NT2/D1 (cell line): Measurements from ENCODE around the gene CLCN6.

Experiments
- DNase-seq: peaks from one replicate; pipeline ENCODE4 v3.0.0-alpha.2; 2011; ENCODE audit warnings: low read depth, low spot score
- H3K27me3 ChIP-seq: 2 replicates; pipeline ENCODE4 v1.6.0; 2011; ENCODE audit warnings: mild to moderate bottlenecking; ENCODE audit not compliant: insufficient read length, insufficient read depth
- H3K36me3 ChIP-seq: 2 replicates; pipeline ENCODE4 v1.6.1; 2011; ENCODE audit warnings: mild to moderate bottlenecking, low read length, mixed read lengths; ENCODE audit not compliant: insufficient read depth, insufficient read length
- H3K4me1 ChIP-seq: 2 replicates; pipeline ENCODE4 v1.5.1; 2011; ENCODE audit not compliant: insufficient read depth, insufficient read length
- H3K4me3 ChIP-seq: 2 replicates; pipeline ENCODE4 v1.5.1; 2011; ENCODE audit warnings: low read depth; ENCODE audit not compliant: insufficient read length
- H3K9ac ChIP-seq: 2 replicates; pipeline ENCODE4 v1.6.0; 2011; ENCODE audit warnings: low read depth; ENCODE audit not compliant: insufficient read length
- H3K9me3 ChIP-seq: 2 replicates; pipeline ENCODE4 v1.5.1; 2011; ENCODE audit warnings: mild to moderate bottlenecking, low read length; ENCODE audit not compliant: insufficient read depth
- SUZ12 ChIP-seq: IDR thresholded peaks from 2 replicates; pipeline ENCODE4 v1.6.1; 2011; ENCODE audit not compliant: insufficient read length, insufficient read depth; ENCODE audit errors: extremely low read depth
- YY1 ChIP-seq: IDR thresholded peaks from 2 replicates; pipeline ENCODE4 v1.6.1; 2011; ENCODE audit not compliant: insufficient read length, insufficient read depth
- ZNF274 ChIP-seq: IDR thresholded peaks from 2 replicates; pipeline ENCODE4 v1.6.1; 2011; ENCODE audit warnings: mild to moderate bottlenecking, low read depth, low read length

Gene CLCN6

DNA sequence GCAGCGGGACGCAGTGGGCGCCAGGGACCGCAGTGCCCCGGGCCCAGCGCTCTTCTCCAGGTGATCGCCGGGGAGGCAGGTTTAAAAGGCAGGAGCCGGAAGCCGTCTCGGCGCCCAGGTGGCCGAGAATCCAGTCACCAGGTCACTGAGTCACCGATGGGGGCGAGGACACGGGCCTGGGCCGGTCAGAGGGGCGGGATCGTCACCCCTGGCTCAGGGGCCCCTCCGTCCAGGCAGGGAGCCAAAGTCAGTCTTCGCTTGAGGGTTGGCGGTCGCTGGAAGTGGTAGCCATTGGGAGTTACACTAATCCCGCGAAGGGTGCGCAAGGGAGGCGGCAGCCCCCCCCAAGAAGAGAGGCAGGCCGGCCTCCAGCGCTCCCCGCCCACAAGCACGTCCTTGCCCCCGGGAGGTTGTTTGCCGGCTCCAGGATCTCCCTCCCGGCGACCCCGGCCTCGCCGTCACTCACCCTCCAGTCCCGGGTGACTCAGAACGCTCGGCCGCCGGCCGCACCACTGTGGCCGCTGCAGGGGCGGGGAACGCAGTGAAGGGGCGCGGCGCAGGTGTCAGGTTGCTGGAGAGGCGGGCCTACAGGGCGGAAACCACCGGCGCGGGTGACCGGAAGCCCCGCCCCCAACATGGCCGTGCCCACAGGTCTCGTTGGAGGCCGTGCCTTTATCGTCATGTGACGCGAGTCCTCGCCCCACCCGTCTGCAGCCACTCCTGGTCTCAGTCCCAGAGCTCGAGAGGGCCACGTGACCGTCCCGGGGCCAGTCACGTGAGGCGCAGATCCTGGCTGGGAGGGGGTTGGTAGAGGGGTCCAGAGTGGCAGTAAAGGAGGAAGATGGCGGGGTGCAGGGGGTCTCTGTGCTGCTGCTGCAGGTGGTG is at the start of gene CLCN6, which contains the start of gene MTHFR:
Gene CLCN6, plus strand, starts transcription at position 770 of the 885 bp plus-strand sequence. Its CDS starts 72 bp downstream, at position 842.
Gene MTHFR, minus strand, starts transcription at position 543 of the 885 bp plus-strand sequence. CDS start 2,848 bp downstream, outside the sequence.
- Histone ChIP-seq H3K9ac (peak within 1 kb of the TSS; percentile 89), H3K4me1 (peaks cover 9% of the 10 kb centered on the region), H3K36me3 (peaks cover 37% of the 10 kb centered on the region), H3K27me3 (no peaks in the 10 kb centered on the region), H3K9me3 (no peaks in the 10 kb centered on the region), H3K4me3 (peak within 1 kb of the TSS; percentile 81)
- no peak for TF ChIP-seq SUZ12
- peak; percentile 74 for TF ChIP-seq YY1
- peak; percentile 95 for DNase-seq

- Histone ChIP-seq H3K9ac (no peak overlapping the region), H3K4me1 (peaks cover 7% of the 10 kb centered on the region), H3K9me3 (no peaks in the 10 kb centered on the region; the same call in 1 of the 2 replicates), H3K4me3 (no peak overlapping the region), H3K36me3 (no peaks in the 10 kb centered on the region), H3K27me3 (peaks cover 12% of the 10 kb centered on the region)
- DNase-seq: no peak
- TF ChIP-seq ZNF274 (no peak), SUZ12 (no peak), YY1 (no peak)
Observed at GRCh38 chr1:11757047-11757446, 48.9 kb upstream of the CLCN6 start.

DNA sequence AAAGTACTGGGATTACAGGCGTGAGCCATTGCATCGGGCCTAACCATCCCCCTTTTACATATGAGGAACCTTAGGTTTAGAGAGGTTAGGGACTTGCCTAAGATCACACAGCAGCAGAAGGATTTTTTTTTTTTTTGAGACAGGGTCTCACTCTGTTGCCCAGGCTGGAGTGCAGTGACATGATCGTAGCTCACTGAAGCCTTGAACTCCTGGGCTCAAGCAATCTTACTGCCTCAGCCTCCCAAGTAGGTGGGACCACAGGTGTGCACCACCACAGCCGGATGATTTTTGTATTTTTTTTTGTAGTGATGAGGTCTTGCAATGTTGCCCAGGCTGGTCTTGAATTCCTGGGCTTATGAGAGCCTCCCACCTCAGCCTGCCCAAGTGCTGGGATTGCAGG is 46.2 kb upstream of the CLCN6 start:
- TF ChIP-seq ZNF274 (no peak), SUZ12 (no peak), YY1 (no peak)
- no peaks in the 10 kb centered on the region; the same call in 1 of the 2 replicates for H3K9me3 ChIP-seq
- H3K4me1 ChIP-seq: peaks cover 3% of the 10 kb centered on the region
- no peak for DNase-seq
- no peaks in the 10 kb centered on the region for H3K36me3 ChIP-seq
- H3K4me3 ChIP-seq: no peak overlapping the region
- no peak overlapping the region for H3K9ac ChIP-seq
- peaks cover 16% of the 10 kb centered on the region for H3K27me3 ChIP-seq

GRCh38 chr1:11761285-11761684 is 44.7 kb upstream of the CLCN6 start:
- Histone ChIP-seq H3K9me3 (no peaks in the 10 kb centered on the region; the same call in 1 of the 2 replicates), H3K27me3 (peaks cover 16% of the 10 kb centered on the region), H3K4me1 (peaks cover 4% of the 10 kb centered on the region), H3K36me3 (no peaks in the 10 kb centered on the region), H3K9ac (no peak overlapping the region), H3K4me3 (no peak overlapping the region)
- DNase-seq: no peak
- TF ChIP-seq SUZ12 (no peak), YY1 (no peak), ZNF274 (no peak)

DNA sequence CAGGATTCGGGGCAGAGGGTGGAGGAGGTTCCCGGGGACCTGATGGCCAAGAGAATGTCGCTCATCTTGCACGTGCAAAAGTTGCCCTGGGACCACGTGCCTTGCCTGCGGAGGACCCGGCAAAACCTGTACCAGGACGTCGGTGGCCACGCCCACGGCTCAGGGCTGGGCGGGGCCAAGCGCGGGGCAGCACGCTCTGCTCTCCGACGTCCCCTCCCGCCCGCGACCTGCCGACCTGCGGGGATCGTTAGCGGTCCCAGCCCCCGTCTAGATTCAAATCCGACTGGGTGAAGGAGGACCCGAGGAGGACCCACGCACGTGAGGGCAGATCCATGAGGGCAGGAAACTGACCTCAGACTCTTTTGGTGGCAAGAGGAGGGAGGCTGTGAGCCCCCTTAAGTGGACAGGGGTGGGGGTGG is 44.0 kb upstream of the CLCN6 start, which contains the start of gene C1orf167:
Gene C1orf167, plus strand, starts transcription at position 206 of the 419 bp plus-strand sequence. CDS start 2,208 bp downstream, outside the sequence.
- H3K4me3 ChIP-seq: no peak within 1 kb of the TSS
- no peaks in the 10 kb centered on the region; the same call in 1 of the 2 replicates for H3K9me3 ChIP-seq
- no peaks in the 10 kb centered on the region for H3K36me3 ChIP-seq
- peaks cover 16% of the 10 kb centered on the region for H3K27me3 ChIP-seq
- H3K9ac ChIP-seq: no peak within 1 kb of the TSS
- DNase-seq: no peak
- TF ChIP-seq ZNF274 (no peak), SUZ12 (no peak), YY1 (no peak)
- H3K4me1 ChIP-seq: peaks cover 9% of the 10 kb centered on the region

DNA sequence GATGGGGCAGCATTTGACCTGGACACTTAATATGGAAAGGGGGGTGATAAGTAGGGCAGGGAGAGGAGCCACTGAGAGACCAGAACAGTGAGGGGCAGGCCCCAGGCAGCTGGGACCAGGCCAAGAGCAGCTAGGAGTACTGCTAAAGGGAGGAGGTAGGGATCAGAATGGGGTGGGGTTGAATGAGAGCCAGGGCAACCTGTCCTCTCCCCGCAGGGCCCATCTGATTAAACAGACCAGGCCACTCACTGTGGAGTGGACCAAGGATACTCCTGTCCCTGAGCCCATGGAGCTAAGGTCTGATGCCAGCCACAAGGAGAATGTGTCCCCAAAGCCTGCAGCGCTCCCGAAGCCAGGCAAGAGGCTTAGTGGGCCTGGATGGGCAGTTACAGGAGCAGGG is 41.9 kb upstream of the CLCN6 start:
- Histone ChIP-seq H3K4me3 (no peak overlapping the region), H3K36me3 (no peaks in the 10 kb centered on the region), H3K9me3 (no peaks in the 10 kb centered on the region), H3K9ac (no peak overlapping the region), H3K4me1 (peaks cover 12% of the 10 kb centered on the region), H3K27me3 (peaks cover 16% of the 10 kb centered on the region)
- DNase-seq: no peak
- TF ChIP-seq SUZ12 (no peak), ZNF274 (no peak), YY1 (no peak)

DNA sequence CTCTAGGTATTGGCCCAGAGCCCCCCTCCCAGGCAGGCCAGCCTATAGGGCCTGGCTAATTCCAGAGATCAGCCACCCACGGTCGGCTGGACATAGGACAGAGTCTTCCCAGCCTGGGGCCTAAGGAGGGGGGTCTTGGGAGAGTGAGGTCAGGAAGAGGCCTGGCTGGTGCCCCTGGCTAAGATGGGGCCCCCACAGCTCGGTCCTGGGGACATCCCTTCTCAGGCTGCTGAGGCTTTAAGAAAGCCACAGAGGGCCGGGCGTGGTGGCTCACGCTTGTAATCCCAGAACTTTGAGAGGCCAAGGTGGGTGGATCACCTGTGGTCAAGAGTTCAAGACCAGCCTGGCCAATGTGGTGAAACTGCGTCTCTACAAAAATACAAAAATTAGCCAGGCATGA is 41.5 kb upstream of the CLCN6 start:
- no peak for DNase-seq
- H3K9ac ChIP-seq: no peak overlapping the region
- H3K9me3 ChIP-seq: no peaks in the 10 kb centered on the region
- no peaks in the 10 kb centered on the region for H3K36me3 ChIP-seq
- TF ChIP-seq YY1 (no peak), SUZ12 (no peak), ZNF274 (no peak)
- H3K4me1 ChIP-seq: peaks cover 12% of the 10 kb centered on the region
- peaks cover 16% of the 10 kb centered on the region for H3K27me3 ChIP-seq
- no peak overlapping the region for H3K4me3 ChIP-seq
